CD4-positive, CD25-positive, alpha-beta regulatory T cell (primary cell): ENCODE results near the gene TEX51. TPM values are rescaled to one million over a fixed set of nuclear protein-coding genes. Genes with fewer than 3 reads are reported as not detected.
A peak's percentile ranks its signal among the peaks of the same experiment; 100 is the strongest.

Experiments
- ATAC-seq, 2 donors: fragments of 150-1000 bp; cut with Tn5 transposase; one replicate each; pipeline ENCODE4 v1.10.0; 2021; ENCODE audit warnings: low read depth in 2 of 2, moderate number of reproducible peaks in 2 of 2, moderate library complexity in 1 of 2
- DNase-seq, 3 donors: peaks; one replicate each; pipeline versions ENCODE4 v3.0.0 to v3.0.0-alpha.2; 2012 to 2022; ENCODE audit warnings: mixed read lengths in 1 of 3
- H3K27ac ChIP-seq: one replicate; pipeline ENCODE4 v1.7.0; 2013; ENCODE audit warnings: mild to moderate bottlenecking, low read length; ENCODE audit not compliant: insufficient read depth, poor library complexity, severe bottlenecking
- H3K27me3 ChIP-seq: one replicate; pipeline ENCODE4 v1.7.0; 2013; ENCODE audit warnings: low read length; ENCODE audit not compliant: control insufficient read depth, insufficient read depth
- H3K36me3 ChIP-seq: one replicate; pipeline ENCODE4 v1.7.0; 2013; ENCODE audit warnings: mild to moderate bottlenecking, low read length, moderate library complexity; ENCODE audit not compliant: control insufficient read depth, insufficient read depth
- H3K4me1 ChIP-seq: 2 replicates; pipeline ENCODE4 v1.7.0; 2013; ENCODE audit warnings: mild to moderate bottlenecking, low read length; ENCODE audit not compliant: insufficient read depth, control insufficient read depth, poor library complexity, severe bottlenecking
- H3K4me3 ChIP-seq: one replicate; pipeline ENCODE4 v1.7.0; 2013; ENCODE audit warnings: low read depth, mild to moderate bottlenecking, low read length, moderate library complexity
- H3K9me3 ChIP-seq, 2 experiments: 1 replicate in 1 of 2; 2 replicates in 1 of 2; pipeline ENCODE4 v1.7.0; 2013; ENCODE audit warnings: low read length in 2 of 2, mild to moderate bottlenecking in 1 of 2, moderate library complexity in 1 of 2; ENCODE audit not compliant: control insufficient read depth in 2 of 2
- H3K27ac Mint-ChIP-seq, 3 donors: one replicate each; pipeline ENCODE4 v1.8.0; 2020 to 2022; ENCODE audit warnings: mild to moderate bottlenecking in 3 of 3, mixed read lengths in 3 of 3, moderate library complexity in 2 of 3
- H3K27me3 Mint-ChIP-seq: one replicate; pipeline ENCODE4 v1.8.0; 2022; ENCODE audit warnings: mild to moderate bottlenecking, mixed read lengths
- H3K36me3 Mint-ChIP-seq: one replicate; pipeline ENCODE4 v1.8.0; 2020; ENCODE audit warnings: mixed read lengths
- H3K4me1 Mint-ChIP-seq, 4 donors: one replicate each; pipeline ENCODE4 v1.8.0; 2020 to 2022; ENCODE audit warnings: mixed read lengths in 4 of 4, mild to moderate bottlenecking in 1 of 4
- H3K4me3 Mint-ChIP-seq, 4 donors: one replicate each; pipeline ENCODE4 v1.8.0; 2020 to 2022; ENCODE audit warnings: mild to moderate bottlenecking in 4 of 4, mixed read lengths in 4 of 4, moderate library complexity in 3 of 4
- H3K9me3 Mint-ChIP-seq, 7 donors: one replicate each; pipeline ENCODE4 v1.8.0; 2020 to 2022; ENCODE audit warnings: mixed read lengths in 7 of 7, mild to moderate bottlenecking in 3 of 7, moderate library complexity in 2 of 7
- polyA plus RNA-seq, 4 donors: library from polyadenylated mRNA; unstranded; fragments of 300-500 nt; fragmentation: Illumina TruSeq; gene quantifications; one replicate each; pipeline ENCODE4 v1.2.3, GENCODE V29; 2021
- total RNA-seq: library from RNA; stranded (reverse); gene quantifications from one replicate; pipeline ENCODE4 v1.2.3, GENCODE V29; 2022

The TEX51 gene
- total and polyA plus RNA-seq, 5 donors from 2014 or later: not detected

DNA sequence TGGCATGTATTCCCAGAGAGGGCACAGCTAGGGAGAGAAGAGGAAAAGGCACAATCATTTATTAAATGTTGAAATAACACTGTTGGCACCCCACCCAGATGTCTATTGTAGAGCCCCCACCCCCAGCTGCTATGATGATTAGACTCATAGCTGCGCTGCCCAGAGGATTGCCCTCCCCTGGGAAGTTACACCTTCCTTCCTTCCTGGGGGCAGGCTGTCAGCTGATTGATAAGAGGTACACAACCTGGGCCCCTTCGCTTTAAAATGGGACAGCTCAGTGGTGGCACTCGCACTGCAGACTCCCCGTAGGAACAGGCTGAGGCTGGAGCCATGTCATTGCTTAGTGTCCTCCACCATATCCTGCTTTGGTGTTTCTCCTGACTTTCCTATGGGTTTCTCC is 18.1 kb downstream of the TEX51 start:
- Mint-ChIP-seq H3K4me3 (no peak overlapping the region), H3K9me3 (peaks cover 0 to 3% (median 0%) of the 10 kb centered on the region in 7 donors), H3K4me1 (no peaks in the 10 kb centered on the region), H3K27ac (no peak overlapping the region), H3K27me3 (no peaks in the 10 kb centered on the region), H3K36me3 (no peaks in the 10 kb centered on the region)
- no peak overlapping the region for H3K27ac ChIP-seq
- no peak for DNase-seq
- H3K27me3 ChIP-seq: no peaks in the 10 kb centered on the region
- no peaks in the 10 kb centered on the region for H3K9me3 ChIP-seq
- no peaks in the 10 kb centered on the region for H3K36me3 ChIP-seq
- no peak overlapping the region for H3K4me3 ChIP-seq
- no peak for ATAC-seq
- no peaks in the 10 kb centered on the region for H3K4me1 ChIP-seq

DNA sequence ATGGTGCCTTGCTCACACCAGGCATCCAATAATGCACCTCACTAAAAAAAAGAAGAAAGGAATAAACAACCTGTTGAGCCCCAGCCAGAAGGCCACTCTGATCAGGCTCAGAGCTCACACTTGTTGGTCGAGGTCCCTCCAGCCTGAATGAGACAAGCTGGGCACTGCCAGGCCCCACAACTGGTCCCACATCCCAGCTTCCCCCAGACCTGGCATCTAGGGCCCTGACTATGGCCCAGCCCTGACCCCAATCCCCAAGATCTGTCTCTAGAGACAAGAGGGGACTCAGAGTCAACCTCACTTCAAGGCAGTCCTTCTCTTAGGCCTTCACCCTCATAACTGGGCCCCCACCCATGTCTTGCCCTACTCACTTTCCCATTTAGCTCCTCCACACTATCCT is 22.4 kb downstream of the TEX51 start:
- H3K4me3 ChIP-seq: no peak overlapping the region
- Mint-ChIP-seq H3K27ac (no peak overlapping the region), H3K27me3 (no peaks in the 10 kb centered on the region), H3K36me3 (no peaks in the 10 kb centered on the region), H3K9me3 (peaks cover 0 to 6% (median 0%) of the 10 kb centered on the region in 7 donors), H3K4me3 (no peak overlapping the region), H3K4me1 (no peaks in the 10 kb centered on the region)
- H3K4me1 ChIP-seq: no peaks in the 10 kb centered on the region
- no peaks in the 10 kb centered on the region for H3K36me3 ChIP-seq
- no peaks in the 10 kb centered on the region for H3K9me3 ChIP-seq
- DNase-seq: no peak
- no peaks in the 10 kb centered on the region for H3K27me3 ChIP-seq
- no peak overlapping the region for H3K27ac ChIP-seq
- ATAC-seq: no peak

DNA sequence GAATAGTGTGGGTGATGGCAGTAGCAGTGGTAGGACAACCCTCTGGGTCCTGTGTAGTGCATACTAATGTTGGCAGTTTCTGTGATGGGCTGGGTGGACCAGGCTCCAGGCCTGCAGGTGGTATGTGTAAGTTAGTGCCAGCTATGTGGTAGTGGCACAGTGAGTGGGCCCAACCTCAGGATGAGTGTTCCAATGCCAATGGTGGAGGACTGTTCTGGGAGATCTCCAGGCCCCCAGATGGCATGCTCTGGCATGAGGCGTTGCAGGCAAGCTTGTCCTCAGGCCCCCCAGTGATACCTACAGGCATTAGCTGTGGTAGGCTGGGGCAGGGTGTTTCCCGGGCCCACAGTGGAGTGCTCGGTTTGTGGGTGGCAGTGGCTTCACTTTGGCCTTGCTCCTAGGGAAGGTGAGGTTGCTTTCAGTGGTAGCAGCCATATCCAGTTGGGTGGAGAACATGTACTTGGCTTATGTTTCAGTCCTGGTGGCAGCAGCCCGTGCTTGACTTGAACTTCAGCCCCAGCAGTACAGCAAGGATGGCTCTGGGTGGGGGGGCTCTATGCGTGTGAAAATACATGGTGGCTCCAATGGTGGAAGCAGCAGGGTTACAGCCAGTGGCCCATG is 32.4 kb downstream of the TEX51 start:
- Histone ChIP-seq H3K36me3 (no peaks in the 10 kb centered on the region), H3K9me3 (no peaks in the 10 kb centered on the region), H3K27ac (no peak overlapping the region), H3K4me1 (no peaks in the 10 kb centered on the region), H3K4me3 (no peak overlapping the region), H3K27me3 (no peaks in the 10 kb centered on the region)
- Mint-ChIP-seq H3K9me3 (peaks cover 0 to 15% (median 5%) of the 10 kb centered on the region in 7 donors), H3K27me3 (peaks cover 17% of the 10 kb centered on the region), H3K27ac (no peak overlapping the region), H3K4me3 (no peak overlapping the region), H3K36me3 (no peaks in the 10 kb centered on the region), H3K4me1 (no peaks in the 10 kb centered on the region)
- ATAC-seq (no peak), DNase-seq (no peak)

DNA sequence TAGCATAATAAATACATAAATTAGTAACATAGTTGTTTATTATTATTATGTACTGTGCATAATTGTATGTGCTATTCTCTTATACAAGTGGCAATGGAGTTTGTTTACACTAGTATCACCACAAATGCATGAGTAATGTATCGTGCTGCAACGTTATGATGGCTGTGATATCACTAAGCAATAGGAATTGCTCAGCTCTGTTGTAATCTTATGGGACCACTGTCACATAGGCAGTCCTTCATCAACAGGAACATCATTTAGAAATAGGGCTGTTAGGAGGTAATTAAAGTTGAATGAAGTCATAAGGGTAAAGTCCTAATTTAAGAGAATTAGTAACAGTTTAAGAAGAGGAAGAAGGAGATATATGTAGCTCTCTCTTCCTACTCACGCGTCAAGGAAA is 33.8 kb downstream of the TEX51 start:
- DNase-seq (no peak), ATAC-seq (no peak)
- Histone ChIP-seq H3K36me3 (no peaks in the 10 kb centered on the region), H3K4me3 (no peak overlapping the region), H3K4me1 (no peaks in the 10 kb centered on the region), H3K27me3 (no peaks in the 10 kb centered on the region), H3K27ac (no peak overlapping the region), H3K9me3 (no peaks in the 10 kb centered on the region)
- Mint-ChIP-seq H3K27me3 (peaks cover 17% of the 10 kb centered on the region), H3K36me3 (no peaks in the 10 kb centered on the region), H3K4me3 (no peak overlapping the region), H3K27ac (no peak overlapping the region), H3K4me1 (no peaks in the 10 kb centered on the region), H3K9me3 (peaks cover 0 to 14% (median 1%) of the 10 kb centered on the region in 7 donors)

DNA sequence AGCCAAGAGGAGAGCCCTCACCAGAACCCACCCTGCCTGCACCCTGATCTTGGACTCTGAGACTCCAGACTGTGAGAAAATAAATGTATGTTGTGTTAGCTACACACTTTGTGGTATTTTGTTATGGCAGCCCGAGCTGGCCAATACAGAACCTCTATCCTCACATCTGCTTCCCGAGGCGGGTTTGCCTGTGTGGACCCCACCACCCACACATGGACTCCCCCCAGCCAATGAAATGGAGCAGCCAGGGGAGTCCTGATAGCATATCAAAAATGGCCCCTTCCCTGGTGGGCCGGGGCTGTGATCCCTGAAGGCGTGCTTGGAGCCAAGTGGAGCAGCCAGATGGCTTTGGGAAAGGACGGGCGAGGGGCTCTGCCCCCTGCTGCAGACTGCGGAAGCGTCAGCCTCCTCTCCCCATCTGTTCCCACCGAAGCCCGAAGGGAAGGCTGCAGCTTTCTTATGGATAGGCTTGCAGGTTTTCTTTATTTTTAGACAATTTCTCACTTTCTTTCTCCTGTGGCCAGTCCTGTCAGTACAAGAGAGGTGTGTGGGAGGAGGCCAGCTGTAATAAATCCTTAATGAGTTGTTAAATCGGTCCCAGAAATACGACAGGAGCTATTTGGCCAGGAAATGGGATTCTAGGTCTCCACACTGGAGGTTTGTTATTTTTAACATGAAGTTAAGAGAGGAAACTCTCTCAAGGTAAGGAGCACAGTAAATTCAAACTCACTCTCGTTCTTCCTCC is 34.4 kb downstream of the TEX51 start:
- H3K9me3 ChIP-seq: no peaks in the 10 kb centered on the region
- H3K9me3 Mint-ChIP-seq: peaks cover 0 to 12% (median 1%) of the 10 kb centered on the region in 7 donors
- H3K27me3 Mint-ChIP-seq: peaks cover 14% of the 10 kb centered on the region
- H3K4me1 ChIP-seq: no peaks in the 10 kb centered on the region
- no peaks in the 10 kb centered on the region for H3K4me1 Mint-ChIP-seq
- no peaks in the 10 kb centered on the region for H3K36me3 Mint-ChIP-seq
- H3K36me3 ChIP-seq: no peaks in the 10 kb centered on the region
- no peaks in the 10 kb centered on the region for H3K27me3 ChIP-seq
- ATAC-seq (no peak), DNase-seq (no peak)
- H3K27ac ChIP-seq: no peak overlapping the region
- H3K4me3 Mint-ChIP-seq: no peak overlapping the region
- no peak overlapping the region for H3K4me3 ChIP-seq
- no peak overlapping the region for H3K27ac Mint-ChIP-seq

DNA sequence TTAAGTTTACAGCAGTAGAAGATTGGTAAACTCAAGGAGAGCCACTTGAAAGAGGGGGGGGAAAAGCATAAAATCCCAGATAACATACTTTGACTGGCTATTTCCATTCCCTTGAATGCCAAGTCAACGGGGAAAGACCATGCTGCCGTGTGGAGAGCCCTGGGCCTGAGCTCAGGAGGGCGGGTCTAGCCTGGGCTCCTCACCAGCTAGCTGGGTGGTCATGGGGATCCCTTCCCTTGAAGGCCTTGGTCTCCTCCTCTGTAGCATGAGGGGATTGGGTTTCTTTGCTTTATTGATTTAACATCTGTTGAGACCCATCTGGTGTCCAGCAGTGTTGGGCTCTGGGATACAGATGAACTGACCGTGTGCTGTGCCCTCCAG is 35.0 kb downstream of the TEX51 start:
- DNase-seq: no peak
- peaks cover 0 to 12% (median 1%) of the 10 kb centered on the region in 7 donors for H3K9me3 Mint-ChIP-seq
- H3K9me3 ChIP-seq: no peaks in the 10 kb centered on the region
- H3K4me3 ChIP-seq: no peak overlapping the region
- no peaks in the 10 kb centered on the region for H3K36me3 Mint-ChIP-seq
- no peaks in the 10 kb centered on the region for H3K4me1 ChIP-seq
- H3K4me1 Mint-ChIP-seq: no peaks in the 10 kb centered on the region
- no peak overlapping the region for H3K27ac ChIP-seq
- no peak overlapping the region for H3K4me3 Mint-ChIP-seq
- peaks cover 11% of the 10 kb centered on the region for H3K27me3 Mint-ChIP-seq
- no peaks in the 10 kb centered on the region for H3K27me3 ChIP-seq
- no peak overlapping the region for H3K27ac Mint-ChIP-seq
- H3K36me3 ChIP-seq: no peaks in the 10 kb centered on the region
- ATAC-seq: no peak

DNA sequence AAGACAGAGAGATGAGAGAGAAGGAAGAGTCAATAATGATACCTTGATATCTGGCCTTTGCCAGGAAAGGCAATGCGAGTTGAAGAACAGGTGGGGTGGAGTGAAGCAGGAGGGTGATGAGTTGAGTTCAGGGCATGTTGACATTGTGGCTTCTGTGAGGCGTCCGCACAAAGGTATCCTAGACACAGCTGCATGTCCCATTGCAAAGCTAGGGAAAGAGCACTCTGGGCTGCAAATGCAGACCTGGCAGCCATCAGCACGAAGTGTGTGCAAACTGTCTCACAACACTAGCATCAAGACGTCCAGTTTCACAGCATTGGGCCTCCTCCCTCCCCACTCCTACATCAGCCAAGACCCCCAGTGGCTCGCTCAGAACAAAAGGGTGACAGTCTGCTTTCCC is 36.1 kb downstream of the TEX51 start:
- Histone ChIP-seq H3K9me3 (no peaks in the 10 kb centered on the region), H3K27me3 (no peaks in the 10 kb centered on the region), H3K36me3 (no peaks in the 10 kb centered on the region), H3K4me1 (no peaks in the 10 kb centered on the region), H3K4me3 (no peak overlapping the region), H3K27ac (no peak overlapping the region)
- H3K4me1 Mint-ChIP-seq: no peaks in the 10 kb centered on the region
- no peak for DNase-seq
- H3K9me3 Mint-ChIP-seq: peaks cover 0 to 7% (median 1%) of the 10 kb centered on the region in 7 donors
- no peak overlapping the region for H3K4me3 Mint-ChIP-seq
- H3K27me3 Mint-ChIP-seq: peaks cover 3% of the 10 kb centered on the region
- H3K36me3 Mint-ChIP-seq: no peaks in the 10 kb centered on the region
- no peak for ATAC-seq
- H3K27ac Mint-ChIP-seq: peak overlapping the region in 1 of 3 donors; percentile 11

DNA sequence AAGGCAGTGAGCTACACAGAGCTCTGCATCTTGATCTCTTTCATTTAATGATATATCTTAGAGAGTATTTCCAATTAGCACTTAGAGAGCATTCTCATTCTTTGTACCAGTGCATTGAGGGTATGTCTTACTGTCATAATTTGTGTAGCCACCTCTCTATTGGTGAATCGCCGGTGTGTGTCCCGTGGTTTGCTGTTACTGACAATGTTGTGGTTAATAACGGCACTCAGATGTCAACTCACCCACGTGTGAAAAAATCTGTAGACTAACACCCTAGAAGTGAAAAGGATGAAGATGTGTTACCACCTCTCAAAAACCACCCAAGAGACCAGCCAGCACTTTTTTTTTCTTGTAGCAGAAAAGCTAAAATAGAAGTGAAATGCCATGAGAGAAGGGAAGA is 37.1 kb downstream of the TEX51 start:
- ATAC-seq (no peak), DNase-seq (no peak)
- H3K36me3 ChIP-seq: no peaks in the 10 kb centered on the region
- no peak overlapping the region for H3K4me3 Mint-ChIP-seq
- no peaks in the 10 kb centered on the region for H3K27me3 ChIP-seq
- no peaks in the 10 kb centered on the region for H3K4me1 ChIP-seq
- no peaks in the 10 kb centered on the region for H3K9me3 ChIP-seq
- peaks cover 0 to 2% (median 0%) of the 10 kb centered on the region in 7 donors for H3K9me3 Mint-ChIP-seq
- H3K27me3 Mint-ChIP-seq: no peaks in the 10 kb centered on the region
- H3K36me3 Mint-ChIP-seq: no peaks in the 10 kb centered on the region
- no peaks in the 10 kb centered on the region for H3K4me1 Mint-ChIP-seq
- no peak overlapping the region for H3K4me3 ChIP-seq
- no peak overlapping the region for H3K27ac Mint-ChIP-seq
- H3K27ac ChIP-seq: no peak overlapping the region
